ENCODE measurements around the gene C14orf132.

C14orf132 gene

GRCh38 chr14:96103560-96104460, 64.6 kb downstream of the C14orf132 start:
- ChIA-PET POLR2A (ENCODE audit: low non-redundant PET) (no interaction called here), CTCF (interaction anchor here (0.5 to 0.7 kb wide), 3 partner anchors 52 to 197 kb away, joined by 3 to 4 read pairs (median 3); no protein-coding TSS in a partner anchor)
- TF ChIP-seq CTCF (conservative IDR thresholded peaks at IDR 0.05; ENCODE audit: low read depth), result no peak
- no peak for DNase-seq (ENCODE audit: low spot score)
- peak overlapping the region; percentile 86 for H3K27ac ChIP-seq

GRCh38 chr14:96104469-96105057, 65.4 kb downstream of the C14orf132 start:
- DNase-seq (ENCODE audit: low spot score), result peak; percentile 92
- no peak for TF ChIP-seq CTCF (conservative IDR thresholded peaks at IDR 0.05; ENCODE audit: low read depth)
- POLR2A ChIA-PET (ENCODE audit: low non-redundant PET), result no interaction called here
- CTCF ChIA-PET, result no interaction called here
- H3K27ac ChIP-seq, result peak overlapping the region; percentile 86

- ChIA-PET POLR2A (ENCODE audit: low non-redundant PET) (no interaction called here), CTCF (interaction anchor here (0.7 to 1.2 kb wide), 5 partner anchors 48 to 182 kb away, joined by 3 to 5 read pairs (median 3); no protein-coding TSS in a partner anchor)
- TF ChIP-seq CTCF (conservative IDR thresholded peaks at IDR 0.05; ENCODE audit: low read depth), result no peak
- DNase-seq (ENCODE audit: low spot score), result no peak
- H3K27ac ChIP-seq, result peak overlapping the region; percentile 86
Observed at GRCh38 chr14:96105089-96105925, 66.1 kb downstream of the C14orf132 start.

GRCh38 chr14:96105926-96106441, 66.8 kb downstream of the C14orf132 start:
- ChIA-PET POLR2A (ENCODE audit: low non-redundant PET) (no interaction called here), CTCF (interaction anchor here (0.7 to 1.2 kb wide), 4 partner anchors 49 to 163 kb away, joined by 3 to 5 read pairs (median 4); no protein-coding TSS in a partner anchor)
- TF ChIP-seq CTCF (conservative IDR thresholded peaks at IDR 0.05; ENCODE audit: low read depth), result no peak
- peak overlapping the region; percentile 86 for H3K27ac ChIP-seq
- DNase-seq (ENCODE audit: low spot score), result peak; percentile 53

- ChIA-PET CTCF (no interaction called here), POLR2A (ENCODE audit: low non-redundant PET) (no interaction called here)
- no peak for DNase-seq (ENCODE audit: low spot score)
- no peak overlapping the region for H3K27ac ChIP-seq
- TF ChIP-seq CTCF (conservative IDR thresholded peaks at IDR 0.05; ENCODE audit: low read depth), result no peak
Observed at GRCh38 chr14:96106891-96107290, 67.7 kb downstream of the C14orf132 start.
